CMK (cell line): ENCODE data around the gene FASTKD1.

Source experiments
- DNase-seq: peaks from one replicate; pipeline ENCODE4 v3.0.0-alpha.2; 2010; ENCODE audit warnings: low read depth

FASTKD1 gene

DNA sequence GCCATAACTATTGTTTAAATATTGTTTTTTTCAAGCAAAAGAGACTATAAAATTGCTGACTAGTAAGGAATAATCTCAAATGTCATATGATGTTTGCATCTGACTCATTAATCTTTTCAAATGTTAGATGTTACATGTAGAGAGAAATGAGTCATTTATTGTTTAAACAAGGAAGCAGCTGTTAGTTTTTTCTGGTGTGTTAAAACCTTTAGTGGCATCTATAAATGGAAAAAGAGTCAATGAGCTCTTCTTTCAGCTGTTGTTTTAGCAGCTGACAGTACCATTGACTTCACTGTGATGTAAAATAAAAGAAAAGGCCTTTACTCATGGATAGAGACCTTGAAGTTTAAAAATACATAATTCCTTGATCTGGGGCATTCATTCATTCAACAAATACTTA is 66.0 kb downstream of the FASTKD1 start:
- DNase-seq: no peak

DNA sequence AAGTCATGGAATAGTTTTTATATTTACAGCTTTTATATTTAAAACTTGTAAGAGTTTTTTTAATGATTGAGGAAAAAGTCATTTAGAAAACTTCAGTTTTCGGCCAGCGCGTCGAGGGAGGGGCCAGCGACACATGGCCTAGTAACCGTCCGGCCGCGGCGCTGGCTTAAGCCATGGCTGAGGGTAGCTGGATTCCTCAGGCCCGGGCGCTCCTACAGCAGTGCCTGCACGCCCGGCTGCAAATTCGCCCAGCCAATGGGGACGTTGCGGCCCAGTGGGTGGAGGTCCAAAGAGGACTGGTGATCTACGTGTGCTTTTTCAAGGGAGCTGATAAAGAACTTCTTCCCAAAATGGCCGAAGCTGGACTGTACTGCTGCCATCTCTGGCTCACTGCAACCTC is 69.0 kb downstream of the FASTKD1 start:
- no peak for DNase-seq

DNA sequence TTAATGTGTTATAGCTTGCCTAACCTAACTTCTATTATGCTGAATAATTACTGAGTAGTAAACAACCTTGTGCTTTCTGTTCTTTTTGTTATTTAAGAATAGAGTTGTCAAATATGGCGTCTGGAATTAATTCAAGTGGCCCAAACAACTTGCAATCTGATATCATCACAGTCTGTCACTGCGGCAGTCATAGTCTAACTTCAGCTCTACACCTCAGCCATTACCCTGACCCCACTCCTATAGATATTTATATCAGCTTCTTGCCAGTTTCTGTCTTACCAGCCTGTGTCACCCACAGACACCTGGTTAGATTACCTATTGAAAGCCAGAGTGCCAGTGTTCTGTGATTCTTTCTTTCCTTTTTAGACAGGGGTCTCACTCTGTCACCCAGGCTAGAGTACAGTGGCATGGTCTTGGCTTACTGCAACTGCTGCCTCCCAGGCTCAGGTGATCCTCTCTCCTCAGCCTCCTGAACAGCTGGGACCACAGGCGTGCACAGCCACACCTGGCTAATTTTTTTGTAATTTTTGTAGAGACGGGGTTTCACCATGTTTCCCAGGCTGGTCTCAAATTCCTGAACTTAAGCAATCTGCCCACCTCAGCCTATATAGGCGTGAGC is 78.2 kb downstream of the FASTKD1 start:
- no peak for DNase-seq

DNA sequence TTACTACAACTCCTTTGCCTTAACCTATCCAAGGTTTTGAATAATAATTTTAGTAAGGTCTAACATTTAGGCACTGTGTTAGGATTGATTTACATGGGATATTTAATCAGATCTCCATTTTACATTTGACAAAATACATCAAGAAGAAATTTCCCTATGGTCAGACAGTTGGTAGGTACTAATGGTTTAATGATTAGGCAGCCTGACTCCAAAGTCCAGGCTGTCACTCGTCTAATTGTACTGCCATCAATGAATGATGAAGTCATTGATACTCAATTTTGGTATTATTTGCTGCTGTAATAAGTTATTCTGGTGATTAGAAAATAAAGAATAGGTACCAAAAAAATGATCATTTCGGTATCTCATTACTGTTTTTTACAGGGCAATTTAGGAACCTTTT is 80.3 kb downstream of the FASTKD1 start:
- DNase-seq: no peak

DNA sequence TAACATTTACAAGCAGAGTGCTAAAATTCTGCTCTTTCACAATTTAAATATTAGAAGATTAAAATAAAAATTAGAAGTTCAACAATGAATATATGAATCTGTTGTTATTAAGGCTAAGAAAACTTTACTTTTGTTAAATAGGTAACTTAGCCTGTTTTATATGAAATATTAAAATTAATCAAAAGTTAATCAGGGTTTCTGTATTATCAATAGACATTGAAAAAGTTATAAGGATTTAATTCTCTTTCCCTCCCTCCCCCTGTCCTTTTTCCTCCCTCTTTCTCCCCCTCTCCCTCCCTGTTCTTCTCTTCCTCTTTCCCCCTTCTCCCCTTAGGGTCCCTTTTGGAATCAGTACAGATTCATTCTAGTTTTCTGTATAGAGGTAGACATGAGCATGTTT is 82.3 kb downstream of the FASTKD1 start:
- no peak for DNase-seq

DNA sequence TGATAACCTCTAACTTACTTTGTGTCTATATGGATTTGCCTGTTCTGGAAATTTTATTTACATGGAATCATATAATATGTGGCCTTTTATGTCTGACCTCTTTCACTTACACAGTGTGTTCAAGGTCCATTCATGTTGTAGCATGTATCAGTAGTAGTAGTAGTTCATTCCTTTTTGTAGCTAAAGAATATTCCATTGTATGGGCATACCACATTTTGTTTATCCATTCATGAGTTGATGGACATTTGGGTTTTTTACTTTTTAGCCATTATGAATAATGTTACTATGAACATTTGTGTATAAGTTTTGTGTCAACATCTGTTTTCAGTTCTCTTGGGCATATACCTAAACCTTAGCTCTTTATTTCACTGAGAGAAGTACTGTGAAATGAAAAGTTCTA is 82.8 kb downstream of the FASTKD1 start:
- no peak for DNase-seq

DNA sequence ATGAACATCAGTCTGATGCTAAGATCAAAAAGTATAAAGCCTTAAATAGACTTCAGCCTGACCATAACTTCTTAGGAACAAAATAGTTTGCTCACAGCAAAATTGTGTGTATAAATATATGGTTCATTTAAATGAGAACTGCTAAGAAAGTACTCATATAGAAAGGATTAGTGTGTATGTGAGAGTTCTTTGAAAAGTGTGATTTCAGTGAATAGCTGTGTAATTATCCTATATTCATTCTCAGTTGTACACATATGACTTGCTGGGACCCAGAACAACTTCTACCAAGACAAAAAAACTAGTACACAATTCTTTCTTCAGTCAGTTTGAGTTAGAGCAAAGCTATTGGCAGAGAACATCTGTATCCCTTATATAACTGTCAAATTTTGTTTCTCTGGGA is 87.2 kb downstream of the FASTKD1 start:
- DNase-seq: no peak

DNA sequence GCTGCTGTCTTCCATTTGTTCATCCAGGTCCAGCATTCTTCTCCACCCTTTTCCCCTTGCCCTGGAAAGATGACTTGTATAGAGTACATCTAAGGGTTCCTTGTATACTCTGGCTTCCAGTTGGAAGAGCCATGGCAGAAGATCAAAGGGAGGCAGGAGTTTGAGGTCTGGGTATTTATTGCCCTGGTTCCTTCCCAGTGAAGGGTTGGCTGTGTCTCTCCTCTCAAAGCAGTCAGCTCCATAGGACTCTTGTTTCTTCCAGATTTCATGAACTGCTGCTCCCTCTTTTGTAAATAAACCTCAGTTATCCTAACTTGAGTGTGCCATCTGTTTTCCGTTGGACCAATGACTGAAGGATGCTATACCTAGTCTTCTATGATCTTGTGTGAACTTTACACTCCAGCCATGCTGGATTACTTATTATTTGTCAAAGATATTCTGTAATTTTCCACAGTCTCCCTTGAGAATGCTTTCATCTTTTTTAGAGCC is 88.0 kb downstream of the FASTKD1 start:
- DNase-seq: no peak

DNA sequence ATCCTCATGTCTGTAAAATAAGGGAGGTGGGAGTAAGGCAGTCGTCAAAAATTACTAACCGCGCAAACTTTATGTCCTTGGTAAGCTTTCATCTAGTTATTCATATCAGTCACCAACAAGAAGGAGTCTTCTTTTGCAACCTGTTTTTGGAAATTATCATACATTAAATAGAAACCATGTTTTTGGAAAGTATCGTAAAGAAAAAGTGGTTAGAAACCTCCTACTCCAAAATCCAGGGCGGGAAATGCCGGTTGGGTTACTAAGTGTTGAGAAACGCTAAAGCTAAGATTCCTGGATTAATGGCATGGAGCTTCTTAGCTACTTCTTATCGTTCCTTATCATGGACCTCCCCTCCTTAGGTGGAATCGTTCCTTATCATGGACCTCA is 93.6 kb downstream of the FASTKD1 start:
- no peak for DNase-seq
